ENCODE data around the gene DAAM1.
A peak's percentile ranks its signal among the peaks of the same experiment; 100 is the strongest.

DAAM1 gene

DNA sequence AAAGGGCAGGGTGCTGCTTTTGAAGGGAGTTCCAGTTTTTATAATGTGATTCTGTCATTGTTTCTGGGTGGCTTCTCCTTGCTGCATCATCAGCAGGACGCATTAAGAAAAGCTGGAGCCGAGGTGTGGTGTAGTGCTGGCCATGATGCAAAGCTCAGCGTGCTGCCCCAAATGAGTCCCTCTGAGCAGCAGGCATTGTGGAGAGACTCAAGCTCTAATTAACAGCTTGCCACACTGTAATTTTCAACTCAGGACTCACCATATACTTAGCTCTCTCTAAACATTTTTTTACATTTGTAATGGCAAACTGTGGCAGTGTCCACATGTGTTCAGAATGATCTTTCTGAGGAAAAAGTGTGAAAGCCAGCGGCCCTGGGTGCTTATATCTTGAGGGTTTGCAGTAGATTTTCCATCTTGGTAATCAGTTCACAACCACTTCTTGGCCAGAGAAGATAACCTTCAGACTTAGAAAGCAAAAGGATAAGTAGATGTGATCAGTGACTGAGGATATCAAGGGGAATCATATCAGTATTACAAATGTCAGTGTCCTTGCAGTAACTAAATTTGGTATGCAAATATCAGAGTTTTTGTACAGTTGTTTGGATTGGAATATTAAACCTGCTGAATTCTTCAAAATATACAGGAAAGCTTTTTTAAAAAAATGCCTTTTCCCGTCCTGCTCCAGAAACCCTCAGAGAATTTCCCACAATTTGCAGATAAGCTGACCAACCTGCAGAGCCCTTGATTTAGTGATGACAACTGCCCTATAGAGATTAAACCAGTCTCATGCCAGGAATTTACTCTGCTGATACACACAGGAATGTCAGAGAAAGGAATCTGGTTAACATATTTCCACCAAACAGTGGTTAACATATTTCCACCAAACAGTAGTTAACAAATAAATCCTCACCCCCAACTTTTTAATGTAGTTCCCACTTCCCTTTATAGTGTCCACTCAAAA, 63.6 kb downstream of the DAAM1 start:
- peak; percentile 89 for DNase-seq (ENCODE audit: low read depth)
- TF ChIP-seq, protein P1, sequence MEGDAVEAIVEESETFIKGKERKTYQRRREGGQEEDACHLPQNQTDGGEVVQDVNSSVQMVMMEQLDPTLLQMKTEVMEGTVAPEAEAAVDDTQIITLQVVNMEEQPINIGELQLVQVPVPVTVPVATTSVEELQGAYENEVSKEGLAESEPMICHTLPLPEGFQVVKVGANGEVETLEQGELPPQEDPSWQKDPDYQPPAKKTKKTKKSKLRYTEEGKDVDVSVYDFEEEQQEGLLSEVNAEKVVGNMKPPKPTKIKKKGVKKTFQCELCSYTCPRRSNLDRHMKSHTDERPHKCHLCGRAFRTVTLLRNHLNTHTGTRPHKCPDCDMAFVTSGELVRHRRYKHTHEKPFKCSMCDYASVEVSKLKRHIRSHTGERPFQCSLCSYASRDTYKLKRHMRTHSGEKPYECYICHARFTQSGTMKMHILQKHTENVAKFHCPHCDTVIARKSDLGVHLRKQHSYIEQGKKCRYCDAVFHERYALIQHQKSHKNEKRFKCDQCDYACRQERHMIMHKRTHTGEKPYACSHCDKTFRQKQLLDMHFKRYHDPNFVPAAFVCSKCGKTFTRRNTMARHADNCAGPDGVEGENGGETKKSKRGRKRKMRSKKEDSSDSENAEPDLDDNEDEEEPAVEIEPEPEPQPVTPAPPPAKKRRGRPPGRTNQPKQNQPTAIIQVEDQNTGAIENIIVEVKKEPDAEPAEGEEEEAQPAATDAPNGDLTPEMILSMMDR (conservative IDR thresholded peaks at IDR 0.05; ENCODE audit: low read length) = no peak
- H3K4me3 ChIP-seq (ENCODE audit: low read length) = no peak overlapping the region

DNA sequence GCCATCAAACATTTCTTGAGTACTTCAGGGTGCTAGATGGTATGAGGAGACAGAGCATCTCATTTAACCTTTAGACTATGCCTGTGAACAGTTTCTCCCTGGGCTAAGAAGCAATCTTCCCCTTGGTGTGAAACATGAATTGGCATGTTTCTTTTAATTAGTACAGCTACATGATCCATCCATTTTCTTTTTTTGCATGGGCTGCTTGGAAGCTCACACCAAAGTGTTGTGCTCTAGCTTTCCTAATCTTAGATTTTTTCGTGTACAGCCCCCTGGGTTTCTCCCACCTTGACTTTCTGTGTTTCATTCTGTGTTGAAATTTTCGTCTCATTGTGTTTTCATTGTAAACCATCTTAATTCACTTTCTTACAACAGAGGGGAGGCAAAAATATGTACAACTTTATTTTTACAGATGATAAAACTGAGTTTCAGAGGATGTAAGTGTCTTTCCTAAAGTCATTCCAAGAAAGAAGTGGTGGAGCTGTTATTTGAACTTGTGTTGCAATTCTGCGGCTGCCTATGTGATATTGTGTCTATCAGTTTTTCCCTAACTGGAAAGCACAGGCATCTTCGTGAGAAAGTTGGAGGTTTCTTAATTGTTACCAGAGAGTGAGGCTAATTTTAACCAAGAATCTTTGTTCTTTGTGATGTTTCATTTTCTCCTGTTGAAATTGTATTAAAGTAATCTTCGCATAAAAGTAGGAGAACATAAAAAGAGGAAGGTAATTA, 64.5 kb downstream of the DAAM1 start:
- DNase-seq (ENCODE audit: low read depth) = peak; percentile 93
- H3K4me3 ChIP-seq (ENCODE audit: low read length) = no peak overlapping the region; the same call in 1 of the 2 replicates
- TF ChIP-seq, protein P1 (conservative IDR thresholded peaks at IDR 0.05; ENCODE audit: low read length) = no peak

DNA sequence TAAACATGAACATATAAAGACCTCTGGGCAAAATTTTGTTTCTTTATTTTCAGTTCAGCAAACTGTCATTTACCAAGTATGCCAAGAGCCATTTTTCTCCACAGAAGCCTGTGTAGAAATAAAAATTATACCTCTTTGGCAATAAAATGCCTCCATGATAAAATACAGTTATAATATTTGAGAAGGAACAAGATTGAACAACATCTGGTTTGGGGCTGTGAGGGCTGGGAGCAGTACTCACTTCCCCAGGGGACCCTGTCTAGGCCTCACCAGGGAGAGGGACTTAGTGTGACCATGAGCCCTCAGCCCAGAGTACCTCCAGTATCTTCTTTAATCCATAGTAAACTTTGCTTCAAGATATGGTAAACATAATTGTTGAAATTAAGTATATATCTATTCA, 65.1 kb downstream of the DAAM1 start:
- TF ChIP-seq, protein P1 (conservative IDR thresholded peaks at IDR 0.05; ENCODE audit: low read length) = no peak
- H3K4me3 ChIP-seq (ENCODE audit: low read length) = no peak overlapping the region
- DNase-seq (ENCODE audit: low read depth) = no peak

DNA sequence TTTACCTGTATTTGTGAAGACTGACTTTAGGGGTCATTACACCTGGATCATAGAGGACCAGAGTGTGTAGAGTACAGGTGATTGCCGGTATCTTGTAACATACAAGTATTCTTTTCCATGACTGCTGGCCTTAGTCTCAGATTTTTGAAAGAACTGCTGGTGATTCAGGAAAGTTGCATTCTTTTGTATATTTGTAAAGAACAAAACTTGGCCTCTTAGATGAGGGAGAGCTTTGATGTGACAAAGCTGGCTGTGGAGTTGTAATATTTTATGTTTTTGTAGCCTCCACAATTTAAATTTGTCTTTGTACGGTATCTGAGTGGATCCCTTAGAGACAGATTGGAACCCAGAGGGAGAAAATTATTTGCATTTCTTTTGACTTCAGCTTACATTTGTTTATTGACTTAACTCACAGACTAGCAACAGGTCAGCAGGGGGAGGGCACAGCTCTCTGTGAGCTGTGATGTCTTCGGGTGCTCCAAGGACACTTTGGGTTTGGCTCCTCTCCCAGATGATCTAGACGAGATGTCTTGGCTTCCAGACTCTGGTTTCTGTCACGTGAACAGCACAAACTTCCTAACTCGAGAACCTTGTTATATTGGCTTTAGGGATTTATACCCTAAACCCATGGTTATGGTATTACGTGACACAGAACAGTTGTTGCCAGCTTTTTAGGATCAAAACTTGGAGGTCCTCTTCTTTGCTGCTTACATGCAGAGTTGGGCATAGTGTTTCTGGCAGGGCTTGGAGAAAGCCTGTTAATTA, 65.9 kb downstream of the DAAM1 start:
- DNase-seq (ENCODE audit: low read depth) = peak; percentile 98
- no peak overlapping the region for H3K4me3 ChIP-seq (ENCODE audit: low read length)
- TF ChIP-seq, protein P1 (conservative IDR thresholded peaks at IDR 0.05; ENCODE audit: low read length) = no peak

DNA sequence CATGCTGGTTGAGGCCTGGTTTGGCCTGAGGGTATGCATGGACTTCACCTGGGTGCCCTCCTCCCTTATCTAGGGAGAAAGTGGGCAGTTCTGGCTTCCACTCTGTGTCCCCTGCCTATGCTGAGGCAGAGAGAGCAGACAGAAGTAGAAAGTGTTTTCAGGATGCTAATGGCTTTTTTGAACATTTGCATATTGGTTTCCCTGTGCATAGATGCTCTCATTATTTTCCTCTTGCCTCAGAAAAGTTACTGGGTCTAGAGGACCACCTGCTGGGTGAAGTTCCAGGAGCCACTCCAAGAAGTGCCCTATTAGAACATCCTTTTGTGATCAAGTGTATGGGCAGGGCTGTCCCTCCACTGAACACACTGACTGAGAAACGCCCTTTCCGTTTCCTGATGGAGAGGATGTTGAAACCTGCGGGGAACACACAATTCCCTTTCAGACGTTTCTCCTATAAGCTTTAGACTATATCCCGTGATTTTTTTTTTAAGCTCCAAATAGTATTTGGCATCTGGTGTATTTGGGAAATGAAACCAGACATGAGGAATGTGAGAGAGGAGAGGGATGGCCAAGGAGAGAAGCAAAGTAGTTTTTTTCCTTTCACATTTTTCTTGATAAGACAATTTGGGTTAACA, 66.6 kb downstream of the DAAM1 start:
- DNase-seq (ENCODE audit: low read depth) = peak; percentile 80
- no peak overlapping the region for H3K4me3 ChIP-seq (ENCODE audit: low read length)
- TF ChIP-seq, protein P1 (conservative IDR thresholded peaks at IDR 0.05; ENCODE audit: low read length) = no peak

DNA sequence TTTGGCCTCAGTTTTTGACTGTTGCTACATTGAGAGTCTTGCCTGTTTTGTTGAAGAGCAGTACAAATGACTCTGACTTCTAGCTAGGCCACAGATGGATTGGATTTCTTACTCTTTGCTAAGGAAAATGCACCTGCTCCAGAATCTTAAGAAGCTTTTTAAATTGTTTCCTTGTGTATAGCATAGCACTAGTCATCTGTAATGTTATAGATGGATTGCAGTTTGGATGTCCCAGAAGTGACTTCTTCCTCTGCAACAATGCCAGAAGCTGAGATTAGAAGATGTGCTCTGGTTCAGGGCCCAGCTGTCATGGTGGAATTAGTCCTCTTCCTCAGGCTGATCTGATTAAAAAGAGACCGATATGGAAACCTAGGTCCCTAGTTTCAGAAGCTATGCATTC, 67.9 kb downstream of the DAAM1 start:
- DNase-seq (ENCODE audit: low read depth) = no peak
- TF ChIP-seq, protein P1 (conservative IDR thresholded peaks at IDR 0.05; ENCODE audit: low read length) = no peak
- H3K4me3 ChIP-seq (ENCODE audit: low read length) = no peak overlapping the region
